Ovary (tissue), 9 donors: ENCODE measurements around the gene TMED10. TPM values are rescaled to one million over a fixed set of nuclear protein-coding genes. Genes with fewer than 3 reads are reported as not detected.

Experiments
- DNase-seq, 5 donors: peaks; one replicate each; pipeline ENCODE4 v3.0.0-alpha.2; 2019 to 2020
- H3K27ac ChIP-seq, 2 donors: fragments of 200-600 bp; one replicate each; pipeline versions ENCODE4 v1.5.1 to v1.8.0; 2019 to 2022
- H3K27me3 ChIP-seq: fragments of 200-600 bp; one replicate; pipeline ENCODE4 v1.8.0; 2022
- H3K36me3 ChIP-seq: fragments of 200-600 bp; sonication (generic); one replicate; pipeline ENCODE4 v1.5.1; 2019
- H3K4me1 ChIP-seq: one replicate; pipeline ENCODE4 v1.8.1; 2013; ENCODE audit warnings: mild to moderate bottlenecking, moderate library complexity; ENCODE audit not compliant: insufficient read depth
- H3K4me3 ChIP-seq: fragments of 200-600 bp; sonication (generic); one replicate; pipeline ENCODE4 v1.5.1; 2017
- H3K9me3 ChIP-seq, 2 donors: fragments of 200-600 bp in 1 of 2; sonication (generic) in 1 of 2; one replicate each; pipeline versions ENCODE4 v1.5.1 to v1.8.1; 2013 to 2019; ENCODE audit warnings: mild to moderate bottlenecking in 1 of 2, moderate library complexity in 1 of 2
- EP300 ChIP-seq: sonication (generic); formaldehyde crosslinking; IDR thresholded peaks from one replicate; pipeline ENCODE4 v1.6.1; 2017; ENCODE audit warnings: antibody characterized with exemption
- POLR2A ChIP-seq: fragments of 450-650 bp; IDR thresholded peaks from one replicate; pipeline ENCODE4 v1.6.1; 2017; ENCODE audit warnings: antibody characterized with exemption, mild to moderate bottlenecking, moderate library complexity
- WGBS, 3 donors: extraction: QIAGEN DNeasy Blood & Tissue Kit in 1 of 3; methylation state at CpG; one replicate each; pipeline versions ENCODE4 v1.1.5 to v1.1.7; 2013 to 2017; 5-methylcytosine and 5-hydroxymethylcytosine counted together
- intact Hi-C, 4 donors: fragments of 100-400 bp; cut with DNase I; formaldehyde crosslinking; loops; one replicate each; pipeline versions ENCODE4 v1.11.0 to v1.15.1; 2022 to 2023
- polyA plus RNA-seq, 2 donors: library from polyadenylated mRNA; stranded (reverse); fragments of 200-250 nt in 1 of 2; fragments of 350-450 nt in 1 of 2; fragmentation: Illumina TruSeq in 1 of 2; extraction: RNeasy Lipid Tissue Mini Kit (QIAGEN cat#74804) in 1 of 2; gene quantifications; one replicate each; pipeline ENCODE4 v1.2.3, GENCODE V29; 2013 to 2014
- total RNA-seq, 7 donors: library from RNA; depleted of rRNA in 2 of 7; stranded (reverse); fragments of >200 nt in 2 of 7; fragmentation: NEBNext Ultra II Directional in 3 of 7; extraction: Animal tissue kit (Norgen Biotek cat#: 25700) in 3 of 7; gene quantifications; one replicate each; pipeline versions ENCODE4 v1.1.0 to v1.2.4, GENCODE V29; 2016 to 2023
- TF ChIP-seq, protein P1 (sequence below), 3 donors: fragments of 450-650 bp in 2 of 3; fragments of 200-600 bp in 1 of 3; IDR thresholded peaks; one replicate each; pipeline versions ENCODE4 v1.5.1 to v1.8.0; 2016 to 2022; ENCODE audit warnings: antibody characterized with exemption in 3 of 3, mild to moderate bottlenecking in 1 of 3
- donor health status: DM: no; HTN: no; CAD: no; lungs with moderate emphysema.
- donor health status: DM: no; HTN: no; CAD: no.
- donor health status: Bipolar disorder and iron deficiency.
- donor health status: DM: yes; HTN: yes; CAD: no.
- donor health status: DM: no; HTN: no; CAD: no.
- donor health status: DM: yes; HTN: yes; CAD: no.

The TMED10 gene
- total and polyA plus RNA-seq, 9 donors, result 164 to 446 (median 287) TPM

GRCh38 chr14:75150150-75150549 lies 26.3 kb downstream of the TMED10 start:
- DNase-seq, result no peak

DNA sequence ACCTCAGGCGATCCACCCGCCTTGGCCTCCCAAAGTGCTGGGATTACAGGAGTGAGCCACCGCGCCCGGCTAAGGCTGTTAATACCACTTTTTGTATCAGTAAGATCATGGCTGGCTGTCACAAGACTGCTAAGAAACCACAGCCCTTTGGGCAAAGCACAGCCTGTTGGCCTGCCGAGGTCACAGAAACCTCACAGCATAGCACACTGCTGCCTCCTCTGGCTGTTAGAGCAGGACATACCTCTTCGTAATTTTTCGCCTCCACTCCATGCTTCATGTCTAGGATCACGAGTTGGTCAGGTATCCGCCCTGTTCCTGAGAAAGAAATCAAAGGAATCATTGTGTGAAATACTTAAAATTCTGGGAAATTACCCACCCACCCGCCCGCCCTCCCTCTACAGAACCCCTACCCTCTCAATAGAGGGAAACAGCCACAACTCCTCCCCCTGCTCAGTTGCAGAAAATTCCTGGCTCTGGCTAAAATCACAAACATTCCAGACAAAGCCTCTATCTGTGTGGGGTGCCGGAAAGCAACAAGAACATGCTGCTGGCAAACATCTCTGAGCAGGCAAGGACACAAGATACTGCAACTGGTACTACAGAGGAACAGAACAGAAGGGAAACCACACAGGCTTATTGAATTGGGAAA lies 28.9 kb downstream of the TMED10 start:
- DNase-seq, result peak; percentile 62 to 78 (median 72)
- TF ChIP-seq, protein P1, sequence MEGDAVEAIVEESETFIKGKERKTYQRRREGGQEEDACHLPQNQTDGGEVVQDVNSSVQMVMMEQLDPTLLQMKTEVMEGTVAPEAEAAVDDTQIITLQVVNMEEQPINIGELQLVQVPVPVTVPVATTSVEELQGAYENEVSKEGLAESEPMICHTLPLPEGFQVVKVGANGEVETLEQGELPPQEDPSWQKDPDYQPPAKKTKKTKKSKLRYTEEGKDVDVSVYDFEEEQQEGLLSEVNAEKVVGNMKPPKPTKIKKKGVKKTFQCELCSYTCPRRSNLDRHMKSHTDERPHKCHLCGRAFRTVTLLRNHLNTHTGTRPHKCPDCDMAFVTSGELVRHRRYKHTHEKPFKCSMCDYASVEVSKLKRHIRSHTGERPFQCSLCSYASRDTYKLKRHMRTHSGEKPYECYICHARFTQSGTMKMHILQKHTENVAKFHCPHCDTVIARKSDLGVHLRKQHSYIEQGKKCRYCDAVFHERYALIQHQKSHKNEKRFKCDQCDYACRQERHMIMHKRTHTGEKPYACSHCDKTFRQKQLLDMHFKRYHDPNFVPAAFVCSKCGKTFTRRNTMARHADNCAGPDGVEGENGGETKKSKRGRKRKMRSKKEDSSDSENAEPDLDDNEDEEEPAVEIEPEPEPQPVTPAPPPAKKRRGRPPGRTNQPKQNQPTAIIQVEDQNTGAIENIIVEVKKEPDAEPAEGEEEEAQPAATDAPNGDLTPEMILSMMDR (IDR thresholded peaks at IDR 0.05), result peak in 2 of 3 donors; percentile 47 to 61
- peak; percentile 21 for TF ChIP-seq EP300
- peak; percentile 16 for TF ChIP-seq POLR2A
- H3K4me1 ChIP-seq, result peaks cover 20% of the 10 kb centered on the region
- no peak overlapping the region for H3K4me3 ChIP-seq
- WGBS, 3 donors, result 10 to 29% (median 10%) methylated on average over 13 of the region's 13 CpGs
- no peaks in the 10 kb centered on the region for H3K9me3 ChIP-seq
- no peaks in the 10 kb centered on the region for H3K27me3 ChIP-seq
- H3K36me3 ChIP-seq, result no peaks in the 10 kb centered on the region
- intact Hi-C loops, result loop anchor here in 2 of 4 donors (5.0 to 10.0 kb wide), 2 partner anchors 150 to 337 kb away; no protein-coding TSS in a partner anchor
- H3K27ac ChIP-seq, result peak overlapping the region; percentile 78 to 87

More at GRCh38 chr14:75150150-75150549, 26.3 kb downstream of the TMED10 start:
- H3K27me3 ChIP-seq, result no peaks in the 10 kb centered on the region
- intact Hi-C loops, result no loop called here
- H3K9me3 ChIP-seq, result no peaks in the 10 kb centered on the region
- H3K4me3 ChIP-seq, result no peak overlapping the region
- H3K36me3 ChIP-seq, result no peaks in the 10 kb centered on the region
- WGBS, 3 donors, result 72 to 81% (median 79%) methylated on average over 2 of the region's 2 CpGs
- H3K4me1 ChIP-seq, result peaks cover 15% of the 10 kb centered on the region
- TF ChIP-seq, protein P1 (IDR thresholded peaks at IDR 0.05), result no peak
- TF ChIP-seq EP300 (no peak), POLR2A (no peak)
- no peak overlapping the region for H3K27ac ChIP-seq

- H3K27ac ChIP-seq, result no peak overlapping the region
- H3K27me3 ChIP-seq, result no peaks in the 10 kb centered on the region
- H3K4me1 ChIP-seq, result peaks cover 16% of the 10 kb centered on the region
- H3K4me3 ChIP-seq, result no peak overlapping the region
- 59 to 67% (median 63%) methylated on average over 5 of the region's 5 CpGs for WGBS, 3 donors
- no peak for DNase-seq
- H3K9me3 ChIP-seq, result no peaks in the 10 kb centered on the region
- TF ChIP-seq EP300 (no peak), POLR2A (no peak)
- TF ChIP-seq, protein P1 (IDR thresholded peaks at IDR 0.05), result no peak
- intact Hi-C loops, result loop anchor here in 2 of 4 donors (5.0 to 10.0 kb wide), 2 partner anchors 152 to 340 kb away; no protein-coding TSS in a partner anchor
- H3K36me3 ChIP-seq, result no peaks in the 10 kb centered on the region
These were observed 31.5 kb downstream of the TMED10 start for GRCh38 chr14:75144944-75145343.

- Histone ChIP-seq H3K27me3 (no peaks in the 10 kb centered on the region), H3K27ac (no peak overlapping the region), H3K4me1 (peaks cover 11% of the 10 kb centered on the region), H3K36me3 (no peaks in the 10 kb centered on the region), H3K4me3 (no peak overlapping the region), H3K9me3 (no peaks in the 10 kb centered on the region)
- TF ChIP-seq, protein P1 (IDR thresholded peaks at IDR 0.05), result no peak
- TF ChIP-seq EP300 (no peak), POLR2A (no peak)
- 31 to 37% (median 33%) methylated on average over 9 of the region's 9 CpGs for WGBS, 3 donors
- intact Hi-C loops, result loop anchor here in 1 of 4 donors (10.0 kb wide), 1 partner anchor 341 kb away; no protein-coding TSS in a partner anchor
- DNase-seq, result no peak
These were observed 32.5 kb downstream of the TMED10 start for GRCh38 chr14:75143761-75144527.
